HepG2 (cell line): ENCODE results near the gene ZFHX3. TPM values are rescaled to one million over a fixed set of nuclear protein-coding genes. Genes with fewer than 3 reads are reported as not detected.

Source experiments
- ATAC-seq: fragments of 200-7000 bp; cut with Tn5 transposase; 3 replicates; pipeline ENCODE4 v1.9.1; 2020; ENCODE audit warnings: mild to moderate bottlenecking, moderate library complexity
- BruUV-seq: library from RNA; stranded (reverse); fragments of 400-500 nt; replicated peaks from 2 replicates; lab custom pipeline; 2021; lab: Mats Ljungman, UMichigan
- CTCF ChIA-PET: fragments of 300-600 bp; formaldehyde crosslinking; extraction: SDS; loops from one replicate; lab custom pipeline; 2021; ENCODE audit warnings: low total read pairs, inconsistent platforms, low intra/inter-chr PET ratio; lab: Yijun Ruan, JAX
- POLR2A ChIA-PET: fragments of 350-600 bp; sonication (Branson Sonifier 250); formaldehyde crosslinking; loops from one replicate; lab custom pipeline; 2020; ENCODE audit warnings: antibody characterized with exemption, inconsistent platforms; lab: Yijun Ruan, JAX
- DNase-seq: peaks from one replicate; pipeline ENCODE4 v3.0.0-alpha.2; 2015; ENCODE audit warnings: low spot score
- FAIRE-seq: peaks from 3 replicates; lab custom pipeline; 2011; peaks lifted over from hg19 to GRCh38; lab: Jason Lieb, UNC
- H2AFZ ChIP-seq: one replicate; pipeline ENCODE4 v1.6.1; 2011; ENCODE audit warnings: low read length, inconsistent platforms
- H3K27ac ChIP-seq: fragments of 300-600 bp; 3 replicates; pipeline ENCODE4 v1.8.0; 2011; ENCODE audit warnings: mixed run types, mild to moderate bottlenecking, mixed read lengths, low read length, inconsistent platforms; ENCODE audit not compliant: insufficient read depth; ENCODE audit errors: extremely low read length
- H3K27me3 ChIP-seq, 2 experiments: fragments of 200-600 bp in 1 of 2; 2 replicates in 1 of 2; 3 replicates in 1 of 2; pipeline versions ENCODE4 v1.6.0 to v1.8.0; 2011; ENCODE audit warnings: low read length in 2 of 2, mild to moderate bottlenecking in 2 of 2, moderate library complexity in 2 of 2, inconsistent platforms in 1 of 2; ENCODE audit not compliant: insufficient read depth in 2 of 2, control insufficient read depth in 1 of 2
- H3K36me3 ChIP-seq, 2 experiments: fragments of 200-600 bp in 1 of 2; replicated peaks in 1 of 2; 2 replicates in 1 of 2; 3 replicates in 1 of 2; pipeline versions ENCODE4 v1.5.1 to v1.8.0; 2011; ENCODE audit warnings: low read length in 2 of 2, inconsistent platforms in 1 of 2; ENCODE audit not compliant: insufficient read depth in 2 of 2, control insufficient read depth in 1 of 2
- H3K4me1 ChIP-seq: 2 replicates; pipeline ENCODE4 v1.5.1; 2012; ENCODE audit warnings: low read length, inconsistent platforms; ENCODE audit not compliant: insufficient read depth
- H3K4me2 ChIP-seq: 2 replicates; pipeline ENCODE4 v1.6.0; 2011; ENCODE audit warnings: low read depth, low read length, inconsistent platforms
- H3K4me3 ChIP-seq, 3 experiments: fragments of 200-600 bp in 1 of 3; sonication (generic), shearing (Covaris generic) in 1 of 3; replicated peaks in 1 of 3; 2 replicates each; pipeline ENCODE4 v1.5.1; 2011 to 2016; ENCODE audit warnings: low read length in 3 of 3, inconsistent platforms in 2 of 3, low read depth in 2 of 3, mild to moderate bottlenecking in 2 of 3, control low read depth in 1 of 3, mixed read lengths in 1 of 3; ENCODE audit not compliant: insufficient read depth in 1 of 3
- H3K79me2 ChIP-seq: one replicate; pipeline ENCODE4 v1.6.1; 2011; ENCODE audit warnings: low read length, inconsistent platforms; ENCODE audit not compliant: insufficient read depth
- H3K9ac ChIP-seq: 2 replicates; pipeline ENCODE4 v1.6.0; 2011; ENCODE audit warnings: mild to moderate bottlenecking, low read depth, low read length, inconsistent platforms; ENCODE audit not compliant: insufficient read depth
- H3K9me3 ChIP-seq: 2 replicates; pipeline ENCODE4 v1.5.1; 2012; ENCODE audit warnings: mild to moderate bottlenecking, low read length
- H4K20me1 ChIP-seq: 2 replicates; pipeline ENCODE4 v1.6.0; 2011; ENCODE audit warnings: inconsistent platforms, mild to moderate bottlenecking, low read length, moderate library complexity; ENCODE audit not compliant: insufficient read depth
- IRF2 ChIP-seq: IDR thresholded peaks from 2 replicates; pipeline ENCODE4 v1.6.1; 2018; ENCODE audit warnings: missing genetic modification reagents, missing compliant biosample characterization
- KLF6 ChIP-seq: IDR thresholded peaks from 2 replicates; pipeline ENCODE4 v1.8.0; 2016; ENCODE audit warnings: missing biosample characterization, missing genetic modification reagents
- MED13 ChIP-seq: sonication (generic); formaldehyde crosslinking; IDR thresholded peaks from 2 replicates; pipeline ENCODE4 v1.5.0; 2020; ENCODE audit warnings: missing genetic modification reagents
- MED8 ChIP-seq: sonication (generic); formaldehyde crosslinking; IDR thresholded peaks from 2 replicates; pipeline ENCODE4 v1.8.1; 2023; ENCODE audit warnings: mild to moderate bottlenecking, missing genetic modification reagents; ENCODE audit not compliant: insufficient replicate concordance
- RAD51 ChIP-seq: fragments of 450-650 bp; IDR thresholded peaks from 2 replicates; pipeline ENCODE4 v1.6.1; 2016; ENCODE audit warnings: borderline replicate concordance
- SRSF9 ChIP-seq: fragments of 200-400 bp; formaldehyde crosslinking; IDR thresholded peaks from 2 replicates; pipeline ENCODE4 v1.6.1; 2018; ENCODE audit warnings: borderline replicate concordance, mild to moderate bottlenecking, low read depth, low read length; ENCODE audit not compliant: insufficient read depth, poor library complexity, severe bottlenecking
- XRCC5 ChIP-seq: fragments of 200-400 bp; formaldehyde crosslinking; optimal IDR thresholded peaks from 2 replicates; pipeline ENCODE3; 2017; ENCODE audit warnings: mild to moderate bottlenecking, low read length
- ZNF703 ChIP-seq: sonication (generic); formaldehyde crosslinking; IDR thresholded peaks from 2 replicates; pipeline ENCODE4 v1.5.1; 2020; ENCODE audit warnings: missing genetic modification reagents, mild to moderate bottlenecking, moderate library complexity, borderline replicate concordance
- ZSCAN22 ChIP-seq: sonication (generic); formaldehyde crosslinking; IDR thresholded peaks from 2 replicates; pipeline ENCODE4 v1.4.0; 2020; ENCODE audit warnings: mild to moderate bottlenecking, missing genetic modification reagents
- WGBS: methylation state at CpG from one replicate; pipeline ENCODE4 v1.1.6; 2017; ENCODE audit warnings: low lambda C conversion rate; 5-methylcytosine and 5-hydroxymethylcytosine counted together
- in situ Hi-C: cut with HindIII; loops from 2 replicates; pipeline ENCODE4 v1.10.0; 2017; ENCODE audit warnings: low pct_unique_long_range_greater_than_20kb; ENCODE audit not compliant: extremely low pct_ligation_motif_present
- intact Hi-C: fragments of 100-400 bp; cut with micrococcal nuclease; formaldehyde crosslinking; loops from one replicate; pipeline ENCODE4 v1.10.0; 2022; ENCODE audit not compliant: unreplicated experiment
- polyA plus RNA-seq, 8 experiments: library from polyadenylated mRNA; depleted of rRNA in 3 of 8; stranded (reverse) in 7 of 8; unstranded in 1 of 8; fragments of >200 nt; fragmentation: Illumina TruSeq in 4 of 8; extraction: Trizol in 4 of 8; gene quantifications; 2 replicates each; pipeline versions ENCODE4 v1.2.1 to v1.2.3, GENCODE V29; 2011 to 2016; ENCODE audit warnings: low read depth in 4 of 8, missing spikeins in 1 of 8, mixed read lengths in 1 of 8; ENCODE audit not compliant: insufficient read depth in 1 of 8
- total RNA-seq, 5 experiments: library from RNA; depleted of rRNA; stranded (reverse); fragments of >200 nt; fragmentation: Illumina TruSeq; extraction: Trizol; gene quantifications; 2 replicates each; pipeline ENCODE4 v1.2.3, GENCODE V29; 2016; ENCODE audit warnings: low read depth in 1 of 5
- TF ChIP-seq, protein P1 (sequence below): fragments of 450-650 bp; IDR thresholded peaks from 2 replicates; pipeline ENCODE4 v1.6.1; 2017
- TF ChIP-seq, protein P2 (sequence below): sonication (generic); formaldehyde crosslinking; IDR thresholded peaks from 2 replicates; pipeline ENCODE4 v1.4.0; 2020; ENCODE audit warnings: mild to moderate bottlenecking, missing genetic modification reagents
- TF ChIP-seq, protein P3 (sequence below): sonication (generic); formaldehyde crosslinking; IDR thresholded peaks from 2 replicates; pipeline ENCODE4 v1.5.0; 2020; ENCODE audit warnings: missing genetic modification reagents
- TF ChIP-seq, protein P4 (sequence below): sonication (generic); formaldehyde crosslinking; IDR thresholded peaks from 2 replicates; pipeline ENCODE4 v1.8.0; 2022; ENCODE audit warnings: missing genetic modification reagents, low read depth, mild to moderate bottlenecking, borderline replicate concordance
- TF ChIP-seq, protein P5 (sequence below): sonication (generic); formaldehyde crosslinking; IDR thresholded peaks from 2 replicates; pipeline ENCODE4 v1.9.0; 2021; ENCODE audit warnings: missing genetic modification reagents, mild to moderate bottlenecking, borderline replicate concordance

ZFHX3 gene
- total and polyA plus RNA-seq, 2 of the 13 experiments (the other 11 are each of a cell fraction or from before 2014, with no cell fraction given) = 5.0 to 6.0 TPM

DNA sequence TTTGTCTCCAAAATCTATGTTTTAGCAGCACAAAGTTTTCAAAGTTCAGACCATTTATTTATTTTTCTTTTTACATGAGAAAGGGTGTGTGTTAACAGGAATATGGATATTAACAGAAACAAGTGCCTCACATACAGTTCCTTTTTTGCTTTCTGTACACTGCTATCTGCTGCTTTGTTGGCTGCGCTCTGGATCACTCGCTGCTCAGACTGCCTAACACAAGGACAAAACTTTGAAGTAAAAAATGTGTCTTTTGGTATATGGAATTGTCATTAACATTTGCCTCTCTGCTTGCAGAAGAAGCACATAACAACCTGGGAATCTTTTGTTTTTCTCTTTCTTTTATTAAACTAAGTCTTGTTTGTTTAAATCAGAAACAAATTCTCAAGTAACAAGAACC, 262.8 kb downstream of the ZFHX3 start:
- no peak for TF ChIP-seq ZNF703 (CRISPR knock-in tag)
- TF ChIP-seq, protein P1, sequence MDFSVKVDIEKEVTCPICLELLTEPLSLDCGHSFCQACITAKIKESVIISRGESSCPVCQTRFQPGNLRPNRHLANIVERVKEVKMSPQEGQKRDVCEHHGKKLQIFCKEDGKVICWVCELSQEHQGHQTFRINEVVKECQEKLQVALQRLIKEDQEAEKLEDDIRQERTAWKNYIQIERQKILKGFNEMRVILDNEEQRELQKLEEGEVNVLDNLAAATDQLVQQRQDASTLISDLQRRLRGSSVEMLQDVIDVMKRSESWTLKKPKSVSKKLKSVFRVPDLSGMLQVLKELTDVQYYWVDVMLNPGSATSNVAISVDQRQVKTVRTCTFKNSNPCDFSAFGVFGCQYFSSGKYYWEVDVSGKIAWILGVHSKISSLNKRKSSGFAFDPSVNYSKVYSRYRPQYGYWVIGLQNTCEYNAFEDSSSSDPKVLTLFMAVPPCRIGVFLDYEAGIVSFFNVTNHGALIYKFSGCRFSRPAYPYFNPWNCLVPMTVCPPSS = no peak
- TF ChIP-seq, protein P2, sequence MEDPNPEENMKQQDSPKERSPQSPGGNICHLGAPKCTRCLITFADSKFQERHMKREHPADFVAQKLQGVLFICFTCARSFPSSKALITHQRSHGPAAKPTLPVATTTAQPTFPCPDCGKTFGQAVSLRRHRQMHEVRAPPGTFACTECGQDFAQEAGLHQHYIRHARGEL (CRISPR knock-in tag) = no peak
- no peak for TF ChIP-seq MED13
- no peak for TF ChIP-seq ZSCAN22 (CRISPR knock-in tag)
- POLR2A ChIA-PET = no interaction called here
- H4K20me1 ChIP-seq = no peaks in the 10 kb centered on the region
- in situ Hi-C loops = no loop called here
- ATAC-seq (no peak), FAIRE-seq (no peak), DNase-seq (no peak)
- no peak overlapping the region for H3K4me3 ChIP-seq
- H3K36me3 ChIP-seq = peaks cover 8 to 25% of the 10 kb centered on the region in 2 experiments
- BruUV-seq = no TSS peak
- intact Hi-C loops = no loop called here
- H3K27ac ChIP-seq = no peak overlapping the region
- H3K4me2 ChIP-seq = no peak overlapping the region
- H3K9me3 ChIP-seq = no peaks in the 10 kb centered on the region
- no peaks in the 10 kb centered on the region for H3K27me3 ChIP-seq
- peaks cover 10% of the 10 kb centered on the region for H3K4me1 ChIP-seq
- H2AFZ ChIP-seq = no peak overlapping the region
- CTCF ChIA-PET = no interaction called here
- H3K9ac ChIP-seq = no peak overlapping the region
- no peaks in the 10 kb centered on the region for H3K79me2 ChIP-seq
- WGBS = 95% methylated on average over 2 of the region's 2 CpGs

DNA sequence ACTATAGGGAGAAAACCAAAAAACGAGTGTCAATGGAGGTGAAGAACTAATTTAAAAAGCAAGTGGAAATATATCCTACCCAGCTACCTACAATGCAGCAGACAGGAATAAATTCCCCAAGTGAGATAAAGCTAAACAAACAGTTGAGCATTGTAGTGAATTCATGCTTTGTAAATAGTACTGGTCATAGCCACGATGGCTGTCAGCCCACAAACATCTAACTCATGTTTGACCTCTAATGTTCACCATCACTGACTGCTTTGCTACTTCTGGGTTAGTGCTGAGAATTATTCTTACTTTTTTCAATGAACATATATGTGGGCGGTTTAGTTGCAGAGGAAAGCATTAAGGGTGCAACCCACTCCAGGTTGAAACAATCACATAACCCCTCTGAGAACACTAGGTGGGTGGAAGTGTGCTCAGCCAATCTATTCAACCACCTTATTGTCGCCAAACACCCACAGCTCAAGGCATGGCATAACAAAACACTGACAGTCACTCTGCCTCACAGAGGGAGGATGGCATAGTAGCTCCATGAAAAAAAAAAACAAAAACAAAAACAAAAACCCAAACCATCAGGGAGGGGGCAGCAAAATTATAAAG, 264.1 kb downstream of the ZFHX3 start:
- Histone ChIP-seq H2AFZ (no peak overlapping the region), H3K4me1 (peaks cover 10% of the 10 kb centered on the region), H3K9me3 (no peaks in the 10 kb centered on the region), H3K36me3 (peaks cover 6 to 15% of the 10 kb centered on the region in 2 experiments; a peak in 4 of 5 replicates), H3K27me3 (no peaks in the 10 kb centered on the region), H4K20me1 (no peaks in the 10 kb centered on the region), H3K27ac (no peak overlapping the region), H3K79me2 (no peaks in the 10 kb centered on the region), H3K9ac (no peak overlapping the region), H3K4me2 (no peak overlapping the region), H3K4me3 (no peak overlapping the region)
- in situ Hi-C loops = no loop called here
- ATAC-seq (peak; percentile 77), DNase-seq (peak; percentile 65), FAIRE-seq (no peak)
- intact Hi-C loops = no loop called here
- BruUV-seq = no TSS peak
- 71% methylated on average over 4 of the region's 4 CpGs for WGBS
- ChIA-PET CTCF (no interaction called here), POLR2A (no interaction called here)
- TF ChIP-seq, protein P3, sequence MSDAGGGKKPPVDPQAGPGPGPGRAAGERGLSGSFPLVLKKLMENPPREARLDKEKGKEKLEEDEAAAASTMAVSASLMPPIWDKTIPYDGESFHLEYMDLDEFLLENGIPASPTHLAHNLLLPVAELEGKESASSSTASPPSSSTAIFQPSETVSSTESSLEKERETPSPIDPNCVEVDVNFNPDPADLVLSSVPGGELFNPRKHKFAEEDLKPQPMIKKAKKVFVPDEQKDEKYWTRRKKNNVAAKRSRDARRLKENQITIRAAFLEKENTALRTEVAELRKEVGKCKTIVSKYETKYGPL (CRISPR knock-in tag) = no peak
- TF ChIP-seq, protein P4, sequence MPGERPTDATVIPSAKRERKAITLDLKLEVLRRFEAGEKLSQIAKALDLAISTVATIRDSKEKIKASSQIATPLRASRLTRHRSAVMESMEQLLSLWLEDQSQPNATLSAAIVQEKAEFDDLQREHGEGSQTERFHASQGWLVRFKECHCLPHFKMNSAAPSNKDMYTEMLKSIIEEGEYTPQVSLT (CRISPR knock-in tag) = no peak
- TF ChIP-seq IRF2 = no peak
- TF ChIP-seq SRSF9 = no peak
- no peak for TF ChIP-seq MED8 (CRISPR knock-in tag)
- TF ChIP-seq RAD51 = no peak
- TF ChIP-seq, protein P5, sequence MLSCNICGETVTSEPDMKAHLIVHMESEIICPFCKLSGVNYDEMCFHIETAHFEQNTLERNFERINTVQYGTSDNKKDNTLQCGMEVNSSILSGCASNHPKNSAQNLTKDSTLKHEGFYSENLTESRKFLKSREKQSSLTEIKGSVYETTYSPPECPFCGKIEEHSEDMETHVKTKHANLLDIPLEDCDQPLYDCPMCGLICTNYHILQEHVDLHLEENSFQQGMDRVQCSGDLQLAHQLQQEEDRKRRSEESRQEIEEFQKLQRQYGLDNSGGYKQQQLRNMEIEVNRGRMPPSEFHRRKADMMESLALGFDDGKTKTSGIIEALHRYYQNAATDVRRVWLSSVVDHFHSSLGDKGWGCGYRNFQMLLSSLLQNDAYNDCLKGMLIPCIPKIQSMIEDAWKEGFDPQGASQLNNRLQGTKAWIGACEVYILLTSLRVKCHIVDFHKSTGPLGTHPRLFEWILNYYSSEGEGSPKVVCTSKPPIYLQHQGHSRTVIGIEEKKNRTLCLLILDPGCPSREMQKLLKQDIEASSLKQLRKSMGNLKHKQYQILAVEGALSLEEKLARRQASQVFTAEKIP (CRISPR knock-in tag) = no peak
- TF ChIP-seq XRCC5 = no peak
- TF ChIP-seq KLF6 (CRISPR knock-in tag) = no peak
